ENCODE results near the gene UBE2H.
"Not testable (repeated sequence)": the region's sequence is repeated elsewhere in the genome, so short reads cannot be mapped to it uniquely, and the experiment has no call there.

Gene UBE2H

GRCh38 chr7:129896568-129897382, 56.0 kb downstream of the UBE2H start:
- Histone ChIP-seq H3K27ac (no peak overlapping the region), H3K4me2 (no peak overlapping the region), H3K9ac (no peak overlapping the region), H3K27me3 (no peaks in the 10 kb centered on the region), H3K36me3 (peaks cover 32% of the 10 kb centered on the region), H3K9me3 (no peaks in the 10 kb centered on the region), H3K4me1 (no peaks in the 10 kb centered on the region), H4K20me1 (peaks cover 91% of the 10 kb centered on the region), H3K4me3 (no peak overlapping the region)
- TF ChIP-seq Cebpa-rat (IDR thresholded peaks at IDR 0.05), result no peak

- H3K27me3 ChIP-seq, H3K4me2 ChIP-seq, H3K4me3 ChIP-seq, H3K4me1 ChIP-seq, H3K9ac ChIP-seq, H3K27ac ChIP-seq, H3K9me3 ChIP-seq: not testable (repeated sequence)
- peaks cover 24% of the 10 kb centered on the region for H3K36me3 ChIP-seq
- peaks cover 89% of the 10 kb centered on the region for H4K20me1 ChIP-seq
Observed at GRCh38 chr7:129894184-129894583, 58.6 kb downstream of the UBE2H start.

DNA sequence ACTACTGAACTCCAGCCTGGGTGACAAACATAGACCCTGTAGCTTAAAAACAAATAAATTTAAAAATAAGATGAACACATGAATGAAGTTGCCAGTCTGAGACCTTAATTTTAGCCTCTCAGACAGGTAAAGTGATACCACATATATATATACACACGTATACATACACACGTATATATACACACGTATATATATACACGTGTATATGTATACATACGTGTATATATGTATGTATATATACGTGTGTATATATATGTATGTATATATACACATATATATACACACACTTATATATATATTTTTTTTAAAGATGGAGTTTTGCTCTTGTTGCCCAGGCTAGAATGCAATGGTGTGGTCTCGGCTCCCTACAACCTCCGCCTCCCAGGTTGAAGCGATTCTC, 62.7 kb downstream of the UBE2H start:
- Histone ChIP-seq H3K27ac (no peak overlapping the region), H3K36me3 (peaks cover 21% of the 10 kb centered on the region), H3K4me1 (peaks cover 19% of the 10 kb centered on the region), H3K9me3 (no peaks in the 10 kb centered on the region), H4K20me1 (peaks cover 89% of the 10 kb centered on the region), H3K27me3 (no peaks in the 10 kb centered on the region), H3K4me2 (peak overlapping the region; percentile 60), H3K4me3 (no peak overlapping the region), H3K9ac (no peak overlapping the region)
- no peak for TF ChIP-seq Cebpa-rat (IDR thresholded peaks at IDR 0.05)

- H3K4me2 ChIP-seq, result peak overlapping the region; percentile 60
- TF ChIP-seq Cebpa-rat (IDR thresholded peaks at IDR 0.05), result no peak
- H3K27ac ChIP-seq, result no peak overlapping the region; the same call in 1 of the 2 replicates
- H4K20me1 ChIP-seq, result peaks cover 88% of the 10 kb centered on the region
- H3K27me3 ChIP-seq, result no peaks in the 10 kb centered on the region
- peaks cover 19% of the 10 kb centered on the region for H3K4me1 ChIP-seq
- H3K36me3 ChIP-seq, result peaks cover 25% of the 10 kb centered on the region
- H3K9me3 ChIP-seq, result no peaks in the 10 kb centered on the region
- peak overlapping the region; percentile 17; the same call in 1 of the 2 replicates for H3K9ac ChIP-seq
- H3K4me3 ChIP-seq, result no peak overlapping the region
Observed at GRCh38 chr7:129889133-129889844, 63.5 kb downstream of the UBE2H start.

GRCh38 chr7:129887865-129888264, 64.9 kb downstream of the UBE2H start:
- no peak for TF ChIP-seq Cebpa-rat (IDR thresholded peaks at IDR 0.05)
- H3K27ac ChIP-seq, result no peak overlapping the region
- H3K9me3 ChIP-seq, result no peaks in the 10 kb centered on the region
- no peaks in the 10 kb centered on the region for H3K27me3 ChIP-seq
- peaks cover 85% of the 10 kb centered on the region for H4K20me1 ChIP-seq
- peaks cover 19% of the 10 kb centered on the region for H3K4me1 ChIP-seq
- H3K9ac ChIP-seq, result no peak overlapping the region
- H3K36me3 ChIP-seq, result peaks cover 32% of the 10 kb centered on the region
- no peak overlapping the region for H3K4me2 ChIP-seq
- H3K4me3 ChIP-seq, result no peak overlapping the region

DNA sequence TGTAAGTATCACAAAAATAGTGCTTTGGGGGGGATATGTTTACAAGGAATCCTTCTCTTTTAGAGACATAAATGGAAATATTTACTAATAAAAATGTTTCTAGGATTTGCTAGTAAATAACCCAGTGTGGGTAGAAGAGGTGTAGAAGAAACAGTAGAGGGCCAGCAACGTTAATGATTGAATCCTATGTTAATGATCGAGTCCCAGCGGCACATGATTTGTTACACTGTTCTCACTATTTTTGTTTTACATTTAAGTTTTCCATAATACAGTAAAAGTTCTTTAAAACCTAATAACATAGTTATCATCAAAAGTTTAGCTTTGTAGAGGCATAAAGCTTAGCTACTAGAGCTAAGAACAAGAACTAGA, 66.0 kb downstream of the UBE2H start:
- H3K9me3 ChIP-seq, result no peaks in the 10 kb centered on the region
- H3K27ac ChIP-seq, result no peak overlapping the region
- H3K9ac ChIP-seq, result no peak overlapping the region
- H3K4me1 ChIP-seq, result peaks cover 19% of the 10 kb centered on the region
- TF ChIP-seq Cebpa-rat (IDR thresholded peaks at IDR 0.05), result no peak
- H3K36me3 ChIP-seq, result peaks cover 26% of the 10 kb centered on the region
- peaks cover 94% of the 10 kb centered on the region for H4K20me1 ChIP-seq
- no peaks in the 10 kb centered on the region for H3K27me3 ChIP-seq
- no peak overlapping the region for H3K4me2 ChIP-seq
- H3K4me3 ChIP-seq, result no peak overlapping the region

- H4K20me1 ChIP-seq, result peaks cover 96% of the 10 kb centered on the region
- TF ChIP-seq Cebpa-rat (IDR thresholded peaks at IDR 0.05), result no peak
Observed at GRCh38 chr7:129886167-129886817, 66.5 kb downstream of the UBE2H start.

GRCh38 chr7:129884495-129884894, 68.3 kb downstream of the UBE2H start:
- no peak overlapping the region for H3K27ac ChIP-seq
- H3K9me3 ChIP-seq, result no peaks in the 10 kb centered on the region
- H3K4me2 ChIP-seq, result no peak overlapping the region
- H4K20me1 ChIP-seq, result peaks cover 95% of the 10 kb centered on the region
- no peak overlapping the region for H3K9ac ChIP-seq
- TF ChIP-seq Cebpa-rat (IDR thresholded peaks at IDR 0.05), result no peak
- H3K4me1 ChIP-seq, result peaks cover 13% of the 10 kb centered on the region
- peaks cover 34% of the 10 kb centered on the region for H3K36me3 ChIP-seq
- H3K4me3 ChIP-seq, result no peak overlapping the region
- H3K27me3 ChIP-seq, result no peaks in the 10 kb centered on the region

More at GRCh38 chr7:129886167-129886817, 66.5 kb downstream of the UBE2H start:
- H3K9ac ChIP-seq, result no peak overlapping the region
- H3K27ac ChIP-seq, result no peak overlapping the region
- no peaks in the 10 kb centered on the region for H3K27me3 ChIP-seq
- H3K4me2 ChIP-seq, result no peak overlapping the region
- no peak overlapping the region for H3K4me3 ChIP-seq
- H3K9me3 ChIP-seq, result no peaks in the 10 kb centered on the region
- H3K4me1 ChIP-seq, result peaks cover 19% of the 10 kb centered on the region
- H3K36me3 ChIP-seq, result peaks cover 23% of the 10 kb centered on the region

DNA sequence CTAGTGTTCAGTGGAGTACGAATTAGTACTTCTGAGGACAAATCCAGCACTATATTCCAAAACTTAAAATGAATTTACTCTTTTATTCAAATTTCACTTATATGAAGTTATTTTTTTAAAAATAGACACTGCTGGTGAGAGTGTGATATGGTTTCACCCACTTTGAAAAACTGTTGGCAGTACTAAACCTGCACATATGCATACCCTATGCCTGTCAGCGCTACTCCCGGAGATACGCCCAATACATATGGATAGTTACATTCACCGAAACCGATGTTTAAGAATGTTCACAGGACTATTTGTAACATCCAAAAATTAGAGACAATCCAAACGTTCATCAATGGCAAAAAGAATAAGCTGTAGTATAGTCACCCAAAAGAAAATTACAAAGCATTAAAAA, 69.6 kb downstream of the UBE2H start:
- Histone ChIP-seq H3K9ac (no peak overlapping the region), H3K4me2 (no peak overlapping the region), H3K9me3 (no peaks in the 10 kb centered on the region), H3K27ac (no peak overlapping the region), H3K36me3 (peaks cover 43% of the 10 kb centered on the region), H3K27me3 (no peaks in the 10 kb centered on the region), H3K4me1 (no peaks in the 10 kb centered on the region), H4K20me1 (peaks cover 94% of the 10 kb centered on the region), H3K4me3 (no peak overlapping the region)
- no peak for TF ChIP-seq Cebpa-rat (IDR thresholded peaks at IDR 0.05)

- Histone ChIP-seq H3K9ac (no peak overlapping the region), H3K4me2 (no peak overlapping the region), H4K20me1 (peaks cover 93% of the 10 kb centered on the region), H3K4me1 (no peaks in the 10 kb centered on the region), H3K27ac (no peak overlapping the region), H3K9me3 (no peaks in the 10 kb centered on the region), H3K36me3 (peaks cover 47% of the 10 kb centered on the region), H3K4me3 (no peak overlapping the region), H3K27me3 (no peaks in the 10 kb centered on the region)
- TF ChIP-seq Cebpa-rat (IDR thresholded peaks at IDR 0.05), result no peak
Observed at GRCh38 chr7:129882531-129882930, 70.2 kb downstream of the UBE2H start.

Data from BLaER1 (cell line).